Stimulated activated CD4-positive, alpha-beta T cell treated with anti-CD3 and anti-CD28 coated beads, Interleukin-12 subunit alpha, Interleukin-12 subunit beta, amount 100 ng/mL, for 24 hours (primary cell): ENCODE results near the gene STYXL1.

ENCODE experiments used
- DNase-seq, 2 experiments: peaks; one replicate each; pipeline ENCODE4 v3.0.0-alpha.2; 2020; ENCODE audit warnings: low read depth in 2 of 2

STYXL1 gene

GRCh38 chr7:75955331-75955955 lies 92.4 kb downstream of the STYXL1 start:
- no peak for DNase-seq

GRCh38 chr7:75953931-75954330 lies 93.9 kb downstream of the STYXL1 start:
- DNase-seq, result no peak

- DNase-seq, result no peak
These were observed 94.4 kb downstream of the STYXL1 start for GRCh38 chr7:75953431-75953830.

GRCh38 chr7:75951506-75951905 lies 96.3 kb downstream of the STYXL1 start:
- DNase-seq, result no peak

- no peak for DNase-seq
These were observed 97.6 kb downstream of the STYXL1 start for GRCh38 chr7:75950111-75950681.

- DNase-seq, result no peak
These were observed 99.6 kb downstream of the STYXL1 start for GRCh38 chr7:75948179-75948578.
